Measurements from ENCODE around the gene RSPH1.

DNA sequence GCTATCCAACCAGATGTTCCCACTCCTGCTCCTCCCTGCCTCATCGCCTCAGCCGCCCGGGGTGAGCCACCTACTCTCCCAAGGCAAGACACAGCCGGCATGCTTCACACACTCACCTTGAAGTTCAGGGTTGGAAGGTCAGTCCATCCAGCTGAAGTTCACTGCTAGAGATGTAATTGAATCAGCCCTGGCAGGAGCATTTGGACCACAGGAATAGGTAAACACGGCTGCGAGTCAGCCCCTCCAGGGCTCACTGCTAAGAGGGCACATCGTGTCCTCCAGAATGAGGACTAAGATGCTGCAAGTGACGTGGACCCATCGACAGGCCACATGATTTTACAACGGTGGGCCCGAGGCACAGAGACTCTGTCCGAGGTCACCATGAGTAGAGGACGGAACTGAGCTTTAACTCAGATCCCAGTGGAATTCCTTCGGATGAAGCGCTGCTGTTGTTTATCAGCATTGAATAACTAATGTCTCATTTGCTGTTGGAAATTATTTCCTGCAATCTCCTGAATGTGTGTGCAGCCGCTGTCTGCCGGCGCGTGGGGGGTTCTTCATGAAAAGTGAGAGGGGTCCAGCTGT lies 41.9 kb downstream of the RSPH1 start:
- TF ChIP-seq, protein P1, sequence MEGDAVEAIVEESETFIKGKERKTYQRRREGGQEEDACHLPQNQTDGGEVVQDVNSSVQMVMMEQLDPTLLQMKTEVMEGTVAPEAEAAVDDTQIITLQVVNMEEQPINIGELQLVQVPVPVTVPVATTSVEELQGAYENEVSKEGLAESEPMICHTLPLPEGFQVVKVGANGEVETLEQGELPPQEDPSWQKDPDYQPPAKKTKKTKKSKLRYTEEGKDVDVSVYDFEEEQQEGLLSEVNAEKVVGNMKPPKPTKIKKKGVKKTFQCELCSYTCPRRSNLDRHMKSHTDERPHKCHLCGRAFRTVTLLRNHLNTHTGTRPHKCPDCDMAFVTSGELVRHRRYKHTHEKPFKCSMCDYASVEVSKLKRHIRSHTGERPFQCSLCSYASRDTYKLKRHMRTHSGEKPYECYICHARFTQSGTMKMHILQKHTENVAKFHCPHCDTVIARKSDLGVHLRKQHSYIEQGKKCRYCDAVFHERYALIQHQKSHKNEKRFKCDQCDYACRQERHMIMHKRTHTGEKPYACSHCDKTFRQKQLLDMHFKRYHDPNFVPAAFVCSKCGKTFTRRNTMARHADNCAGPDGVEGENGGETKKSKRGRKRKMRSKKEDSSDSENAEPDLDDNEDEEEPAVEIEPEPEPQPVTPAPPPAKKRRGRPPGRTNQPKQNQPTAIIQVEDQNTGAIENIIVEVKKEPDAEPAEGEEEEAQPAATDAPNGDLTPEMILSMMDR (conservative IDR thresholded peaks at IDR 0.05; ENCODE audit: low read length) = no peak
- no peak for TF ChIP-seq EZH2phosphoT487 (IDR thresholded peaks at IDR 0.05; ENCODE audit: borderline replicate concordance)
